Gastrocnemius medialis (tissue), 4 donors: Measurements from ENCODE around the gene GRM5. TPM values are rescaled to one million over a fixed set of nuclear protein-coding genes. Genes with fewer than 3 reads are reported as not detected.

Source experiments
- ATAC-seq, 2 donors: fragments of 150-250 bp; one replicate each; pipeline ENCODE4 v1.9.1; 2016
- DNase-seq, 2 donors: peaks; one replicate each; pipeline ENCODE4 v3.0.0-alpha.2; 2019
- H3K27ac ChIP-seq, 4 donors: fragments of 200-600 bp; sonication (generic); 1 replicate in 1 of 4; 2 replicates in 3 of 4; pipeline ENCODE4 v1.5.1; 2016 to 2018; ENCODE audit warnings: mild to moderate bottlenecking in 2 of 4, moderate library complexity in 1 of 4
- H3K27me3 ChIP-seq, 3 donors: fragments of 200-600 bp; sonication (generic) in 2 of 3; 1 replicate in 1 of 3; 2 replicates in 2 of 3; pipeline versions ENCODE4 v1.5.1 to v1.6.0; 2016 to 2019; ENCODE audit warnings: mild to moderate bottlenecking in 1 of 3, moderate library complexity in 1 of 3
- H3K36me3 ChIP-seq, 2 donors: fragments of 200-600 bp; sonication (generic) in 1 of 2; one replicate each; pipeline ENCODE4 v1.5.1; 2017 to 2018
- H3K4me1 ChIP-seq, 2 donors: fragments of 200-600 bp; sonication (generic) in 1 of 2; one replicate each; pipeline ENCODE4 v1.5.1; 2016 to 2017; ENCODE audit warnings: mild to moderate bottlenecking in 2 of 2
- H3K4me3 ChIP-seq, 4 donors: fragments of 200-600 bp; sonication (generic) in 3 of 4; 1 replicate in 1 of 4; 2 replicates in 3 of 4; pipeline ENCODE4 v1.5.1; 2016 to 2019; ENCODE audit warnings: mild to moderate bottlenecking in 2 of 4
- H3K9me3 ChIP-seq, 3 donors: fragments of 200-600 bp; sonication (generic) in 2 of 3; 1 replicate in 1 of 3; 2 replicates in 2 of 3; pipeline ENCODE4 v1.5.1; 2016 to 2019
- CTCF ChIP-seq, 5 experiments: fragments of 450-650 bp in 3 of 5; fragments of 200-600 bp in 2 of 5; sonication (generic) in 2 of 5; IDR thresholded peaks in 4 of 5; conservative IDR thresholded peaks in 1 of 5; 1 replicate in 4 of 5; 2 replicates in 1 of 5; pipeline ENCODE4 v1.5.1; 2016 to 2019; ENCODE audit warnings: antibody characterized with exemption in 5 of 5, mild to moderate bottlenecking in 3 of 5, moderate library complexity in 3 of 5
- POLR2A ChIP-seq, 2 donors: fragments of 450-650 bp; IDR thresholded peaks; one replicate each; pipeline ENCODE4 v1.6.1; 2017; ENCODE audit warnings: antibody characterized with exemption in 2 of 2, mild to moderate bottlenecking in 2 of 2, moderate library complexity in 2 of 2
- in situ Hi-C, 4 donors: fragments of 200-750 bp; cut with MboI; loops; one replicate each; pipeline versions ENCODE4 v1.15.0 to v1.8.0; 2017; ENCODE audit warnings: low sequenced_read_pairs in 4 of 4
- intact Hi-C: fragments of 100-400 bp; cut with DNase I; formaldehyde crosslinking; loops from one replicate; pipeline ENCODE4 v1.15.1; 2023; ENCODE audit warnings: low total_unique reads
- total RNA-seq, 4 donors: library from RNA; depleted of rRNA; stranded (reverse); fragments of >200 nt; gene quantifications; one replicate each; pipeline versions ENCODE4 v1.1.0 to v1.2.3, GENCODE V29; 2016

Gene GRM5
- total RNA-seq, 4 donors from 2014 or later, result not detected

DNA sequence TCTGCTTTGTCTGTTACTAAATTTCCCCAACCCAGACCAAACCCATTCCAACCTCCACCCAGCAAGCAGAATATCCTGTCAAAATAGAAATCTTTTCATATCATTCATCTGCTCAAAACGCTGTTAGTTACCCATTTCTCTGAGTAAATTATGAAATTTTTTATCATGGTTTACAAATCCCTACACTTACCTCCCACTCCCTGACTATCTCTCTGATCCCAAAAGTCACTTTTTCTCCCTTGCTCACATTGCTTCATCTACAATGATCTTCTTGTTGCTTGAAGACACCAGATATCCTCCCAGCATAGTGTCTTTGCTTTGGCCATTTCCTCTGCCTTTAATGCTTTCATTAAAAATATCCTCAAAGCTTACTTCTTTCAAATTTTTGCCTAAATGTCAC, 532.8 kb downstream of the GRM5 start:
- Histone ChIP-seq H3K36me3 (no peaks in the 10 kb centered on the region), H3K4me3 (no peak overlapping the region), H3K9me3 (no peaks in the 10 kb centered on the region), H3K4me1 (no peaks in the 10 kb centered on the region), H3K27me3 (no peaks in the 10 kb centered on the region), H3K27ac (no peak overlapping the region)
- ATAC-seq (no peak), DNase-seq (no peak)
- in situ Hi-C loops (loop anchor here (10.0 to 25.0 kb wide), 3 partner anchors 298 to 1171 kb away; no protein-coding TSS in a partner anchor), intact Hi-C loops (no loop called here)
- TF ChIP-seq CTCF (IDR thresholded peaks at IDR 0.05 in 4 of 5, conservative IDR thresholded peaks at IDR 0.05 in 1 of 5) (no peak), POLR2A (IDR thresholded peaks at IDR 0.05) (no peak)

DNA sequence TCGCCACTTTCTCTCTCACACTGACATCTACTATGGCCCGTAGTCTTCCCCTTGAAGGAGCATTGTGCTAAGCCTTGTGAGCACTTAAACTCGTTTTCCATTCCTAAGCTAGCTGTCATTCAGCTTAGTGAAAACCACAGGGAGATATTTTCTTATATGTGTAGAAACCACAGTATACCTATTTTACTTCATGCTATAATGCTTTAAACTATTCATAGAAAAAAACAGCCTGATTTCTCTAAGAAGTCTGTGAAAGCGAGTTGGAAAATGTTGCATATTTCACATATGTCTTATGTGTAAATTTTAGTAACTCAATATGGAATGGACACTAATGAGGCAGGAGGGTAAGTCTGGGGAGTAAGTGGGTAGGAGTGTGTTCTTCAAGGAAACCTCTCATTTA, 534.0 kb downstream of the GRM5 start:
- no peaks in the 10 kb centered on the region for H3K27me3 ChIP-seq
- H3K4me3 ChIP-seq, result no peak overlapping the region
- H3K27ac ChIP-seq, result no peak overlapping the region
- no peaks in the 10 kb centered on the region for H3K4me1 ChIP-seq
- intact Hi-C loops, result no loop called here
- DNase-seq (no peak), ATAC-seq (no peak)
- in situ Hi-C loops, result loop anchor here (10.0 to 25.0 kb wide), 3 partner anchors 297 to 1170 kb away; no protein-coding TSS in a partner anchor
- H3K36me3 ChIP-seq, result no peaks in the 10 kb centered on the region
- no peaks in the 10 kb centered on the region for H3K9me3 ChIP-seq
- no peak for TF ChIP-seq CTCF (IDR thresholded peaks at IDR 0.05 in 4 of 5, conservative IDR thresholded peaks at IDR 0.05 in 1 of 5)
- TF ChIP-seq POLR2A (IDR thresholded peaks at IDR 0.05), result no peak

GRCh38 chr11:88529426-88529825, 536.4 kb downstream of the GRM5 start:
- intact Hi-C loops, result no loop called here

DNA sequence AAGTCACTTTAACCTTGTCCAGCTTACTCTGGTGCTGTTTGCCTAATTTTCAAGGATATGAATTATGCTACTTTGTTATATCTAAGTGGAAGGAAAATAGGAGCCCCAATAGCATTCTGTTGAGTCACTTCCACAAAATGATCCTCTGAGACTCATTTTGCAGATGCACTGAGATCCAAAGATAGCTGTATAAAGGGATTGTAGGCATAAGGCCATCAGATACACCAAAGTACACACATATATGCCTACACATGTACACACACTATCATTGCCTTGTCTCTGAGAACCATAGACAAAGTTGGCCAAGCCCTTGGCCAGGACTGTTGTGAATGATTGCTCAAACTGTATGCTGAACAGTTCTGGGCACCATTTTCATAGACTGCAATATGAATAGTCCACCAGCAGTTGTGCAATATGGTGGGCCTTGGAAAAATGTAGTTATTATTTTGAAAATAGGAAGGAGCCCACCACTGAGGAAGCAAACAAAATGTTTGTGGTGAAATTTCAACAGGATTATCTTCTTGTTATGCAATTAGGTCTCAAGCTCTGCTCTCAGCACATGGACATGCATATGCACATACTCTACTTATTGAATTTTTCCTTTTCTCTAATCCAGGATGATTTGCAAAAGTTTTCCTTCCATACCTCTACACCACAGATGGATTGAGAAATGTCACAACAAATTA, 542.3 kb downstream of the GRM5 start:
- H3K9me3 ChIP-seq, result no peaks in the 10 kb centered on the region
- intact Hi-C loops, result no loop called here
- H3K27ac ChIP-seq, result no peak overlapping the region
- H3K36me3 ChIP-seq, result no peaks in the 10 kb centered on the region
- no peaks in the 10 kb centered on the region for H3K4me1 ChIP-seq
- DNase-seq, result no peak
- H3K4me3 ChIP-seq, result no peak overlapping the region
- H3K27me3 ChIP-seq, result no peaks in the 10 kb centered on the region
- no peak for ATAC-seq
- in situ Hi-C loops, result no loop called here
- TF ChIP-seq POLR2A (IDR thresholded peaks at IDR 0.05) (no peak), CTCF (IDR thresholded peaks at IDR 0.05 in 4 of 5, conservative IDR thresholded peaks at IDR 0.05 in 1 of 5) (no peak)

More at GRCh38 chr11:88529426-88529825, 536.4 kb downstream of the GRM5 start:
- H3K9me3 ChIP-seq, result no peaks in the 10 kb centered on the region
- TF ChIP-seq POLR2A (IDR thresholded peaks at IDR 0.05) (no peak), CTCF (IDR thresholded peaks at IDR 0.05 in 4 of 5, conservative IDR thresholded peaks at IDR 0.05 in 1 of 5) (no peak)
- H3K4me1 ChIP-seq, result no peaks in the 10 kb centered on the region
- ATAC-seq, result no peak
- H3K27me3 ChIP-seq, result no peaks in the 10 kb centered on the region
- H3K4me3 ChIP-seq, result no peak overlapping the region
- H3K36me3 ChIP-seq, result no peaks in the 10 kb centered on the region
- H3K27ac ChIP-seq, result no peak overlapping the region
- in situ Hi-C loops, result loop anchor here (25.0 kb wide), 2 partner anchors 517 to 1167 kb away; no protein-coding TSS in a partner anchor
- no peak for DNase-seq
